GM23338 (cell line): ENCODE data around the gene KRTAP3-2. TPM values are rescaled to one million over a fixed set of nuclear protein-coding genes. Genes with fewer than 3 reads are reported as not detected.

Experiments used
- ATAC-seq: fragments of 200-7000 bp; cut with Tn5 transposase; 3 replicates; pipeline ENCODE4 v1.9.1; 2020
- DNase-seq: peaks from one replicate; pipeline ENCODE4 v3.0.0-alpha.2; 2015; ENCODE audit warnings: low spot score
- H2AFZ ChIP-seq: fragments of 200-600 bp; sonication (generic); 2 replicates; pipeline ENCODE4 v1.8.0; 2016; ENCODE audit warnings: antibody characterized with exemption, mild to moderate bottlenecking, moderate library complexity
- H3F3A ChIP-seq: fragments of 200-600 bp; sonication (generic); replicated peaks from 2 replicates; pipeline ENCODE4 v1.8.0; 2017; ENCODE audit warnings: antibody characterized with exemption, mixed run types, low read depth
- H3K27ac ChIP-seq: fragments of 200-600 bp; sonication (generic); 2 replicates; pipeline ENCODE4 v1.6.1; 2016; ENCODE audit warnings: low read depth
- H3K27me3 ChIP-seq: fragments of 200-600 bp; sonication (generic); 2 replicates; pipeline ENCODE4 v1.8.0; 2016; ENCODE audit warnings: mild to moderate bottlenecking, mixed run types, moderate library complexity; ENCODE audit not compliant: insufficient read depth
- H3K36me3 ChIP-seq: fragments of 200-600 bp; sonication (generic); 2 replicates; pipeline ENCODE4 v1.8.0; 2016; ENCODE audit warnings: mild to moderate bottlenecking; ENCODE audit not compliant: insufficient read depth
- H3K4me1 ChIP-seq: fragments of 200-600 bp; sonication (generic); 2 replicates; pipeline ENCODE4 v1.8.0; 2016; ENCODE audit warnings: mild to moderate bottlenecking, moderate library complexity; ENCODE audit not compliant: insufficient read depth
- H3K4me2 ChIP-seq: fragments of 200-600 bp; sonication (generic); 2 replicates; pipeline ENCODE4 v1.7.1; 2017; ENCODE audit warnings: mixed run types
- H3K4me3 ChIP-seq: fragments of 200-600 bp; sonication (generic); 2 replicates; pipeline ENCODE4 v1.6.1; 2016; ENCODE audit warnings: mixed run types
- H3K79me2 ChIP-seq: fragments of 200-600 bp; sonication (generic); replicated peaks from 2 replicates; pipeline ENCODE4 v1.8.0; 2017; ENCODE audit warnings: mild to moderate bottlenecking; ENCODE audit not compliant: insufficient read depth
- H3K9me2 ChIP-seq: fragments of 200-600 bp; sonication (generic); 2 replicates; pipeline ENCODE4 v1.8.0; 2017; ENCODE audit not compliant: insufficient read depth
- H4K20me1 ChIP-seq: fragments of 200-600 bp; sonication (generic); replicated peaks from 2 replicates; pipeline ENCODE4 v1.8.0; 2017; ENCODE audit warnings: mild to moderate bottlenecking; ENCODE audit not compliant: insufficient read depth
- H3K27ac Mint-ChIP-seq: 2 replicates; pipeline ENCODE4 v1.8.0; 2020; ENCODE audit warnings: inconsistent platforms, mild to moderate bottlenecking, moderate library complexity, mixed read lengths
- H3K27me3 Mint-ChIP-seq: 3 replicates; pipeline ENCODE4 v1.8.0; 2022; ENCODE audit warnings: low read depth, mild to moderate bottlenecking, moderate library complexity, mixed read lengths, inconsistent platforms; ENCODE audit not compliant: insufficient read depth, poor library complexity
- H3K36me3 Mint-ChIP-seq: 3 replicates; pipeline ENCODE4 v1.8.0; 2021; ENCODE audit warnings: low read depth, mild to moderate bottlenecking, inconsistent platforms, moderate library complexity, mixed read lengths
- H3K4me1 Mint-ChIP-seq: 3 replicates; pipeline ENCODE4 v1.8.0; 2020; ENCODE audit warnings: mild to moderate bottlenecking, inconsistent platforms, mixed read lengths
- H3K4me3 Mint-ChIP-seq: 3 replicates; pipeline ENCODE4 v1.8.0; 2021; ENCODE audit warnings: moderate library complexity, mild to moderate bottlenecking, inconsistent platforms, mixed read lengths
- H3K9me3 Mint-ChIP-seq: 3 replicates; pipeline ENCODE4 v1.8.0; 2020; ENCODE audit warnings: moderate library complexity, mild to moderate bottlenecking, inconsistent platforms, mixed read lengths
- CREB1 ChIP-seq: fragments of 250-450 bp; sonication (Bioruptor Pico); IDR thresholded peaks from 2 replicates; pipeline ENCODE4 v1.5.0; 2020; ENCODE audit warnings: low read depth, mild to moderate bottlenecking, moderate library complexity
- CTCF ChIP-seq, 2 experiments: fragments of 200-600 bp in 1 of 2; sonication (generic) in 1 of 2; conservative IDR thresholded peaks; 2 replicates each; pipeline versions ENCODE4 v1.5.1 to v1.6.1; 2016 to 2017; ENCODE audit warnings: antibody characterized with exemption in 2 of 2, low read depth in 2 of 2, mild to moderate bottlenecking in 2 of 2, moderate library complexity in 1 of 2
- EZH2 ChIP-seq: fragments of 200-600 bp; sonication (generic); IDR thresholded peaks from one replicate; pipeline ENCODE4 v1.8.0; 2017; ENCODE audit warnings: antibody characterized with exemption, mild to moderate bottlenecking, low read depth; ENCODE audit not compliant: unreplicated experiment
- EZH2phosphoT487 ChIP-seq: fragments of 200-600 bp; sonication (generic); IDR thresholded peaks from one replicate; pipeline ENCODE4 v1.8.1; 2018; ENCODE audit warnings: antibody characterized with exemption; ENCODE audit not compliant: unreplicated experiment
- NANOG ChIP-seq: IDR thresholded peaks from 2 replicates; pipeline ENCODE4 v1.6.1; 2016; ENCODE audit warnings: antibody characterized with exemption, borderline replicate concordance
- POLR2AphosphoS5 ChIP-seq: IDR thresholded peaks from 2 replicates; pipeline ENCODE4 v1.6.1; 2016; ENCODE audit warnings: antibody characterized with exemption, low read depth
- ZNF331 ChIP-seq: fragments of 250-450 bp; sonication (Bioruptor Pico); IDR thresholded peaks from 2 replicates; pipeline ENCODE4 v1.5.0; 2020; ENCODE audit warnings: low read depth, mild to moderate bottlenecking, moderate library complexity
- ZNF462 ChIP-seq: fragments of 250-450 bp; sonication (Bioruptor Pico); IDR thresholded peaks from 2 replicates; pipeline ENCODE4 v1.5.0; 2020; ENCODE audit warnings: mild to moderate bottlenecking, moderate library complexity
- polyA plus RNA-seq: library from polyadenylated mRNA; unstranded; fragments of >200 nt; fragmentation: Nextera tagmentation; extraction: Ambion mirVana; gene quantifications from 2 replicates; pipeline ENCODE4 v1.2.1, GENCODE V29; 2016
- total RNA-seq: library from RNA; depleted of rRNA; stranded (reverse); fragments of >200 nt; shearing (Covaris generic); gene quantifications from 2 replicates; pipeline ENCODE4 v1.2.3, GENCODE V29; 2014

KRTAP3-2 gene
- total and polyA plus RNA-seq, 2 experiments from 2014 or later = not detected

- DNase-seq = no peak
- no peaks in the 10 kb centered on the region for H3K36me3 Mint-ChIP-seq
- H3K9me3 Mint-ChIP-seq = no peaks in the 10 kb centered on the region
Observed at GRCh38 chr17:40996829-40997228, 2.9 kb downstream of the KRTAP3-2 start.

GRCh38 chr17:40995116-40995515 lies 4.6 kb downstream of the KRTAP3-2 start:
- DNase-seq = no peak
- no peak overlapping the region for H3K4me3 ChIP-seq
- H3K79me2 ChIP-seq = no peaks in the 10 kb centered on the region
- no peaks in the 10 kb centered on the region for H3K4me1 ChIP-seq
- Mint-ChIP-seq H3K9me3 (no peaks in the 10 kb centered on the region), H3K4me1 (peaks cover 4% of the 10 kb centered on the region; the same call in 2 of the 3 replicates), H3K36me3 (no peaks in the 10 kb centered on the region), H3K4me3 (no peak overlapping the region), H3K27ac (no peak overlapping the region), H3K27me3 (no peaks in the 10 kb centered on the region)
- 0 out of 2 replicates have a peak, but pooled peaks cover 4% of the 10 kb centered on the region for H3K9me2 ChIP-seq
- H3K27me3 ChIP-seq = no peaks in the 10 kb centered on the region
- H3K36me3 ChIP-seq = no peaks in the 10 kb centered on the region
- H2AFZ ChIP-seq = no peak overlapping the region
- ATAC-seq = no peak
- no peaks in the 10 kb centered on the region for H4K20me1 ChIP-seq
- no peak overlapping the region for H3K4me2 ChIP-seq
- no peak overlapping the region for H3K27ac ChIP-seq
- H3F3A ChIP-seq = no peaks in the 10 kb centered on the region
- TF ChIP-seq CTCF (conservative IDR thresholded peaks at IDR 0.05; ENCODE audit: low read depth in 2 of 2) = no peak
- no peak for TF ChIP-seq NANOG
- no peak for TF ChIP-seq POLR2AphosphoS5
- TF ChIP-seq CREB1 (CRISPR knock-in tag) = no peak
- TF ChIP-seq ZNF462 (CRISPR knock-in tag) = no peak
- TF ChIP-seq EZH2phosphoT487 = no peak
- TF ChIP-seq EZH2 = no peak

More at GRCh38 chr17:40996829-40997228, 2.9 kb downstream of the KRTAP3-2 start:
- Mint-ChIP-seq H3K4me3 (no peak overlapping the region), H3K4me1 (peaks cover 4% of the 10 kb centered on the region; the same call in 2 of the 3 replicates), H3K27me3 (no peaks in the 10 kb centered on the region), H3K27ac (no peak overlapping the region)
- H3K4me3 ChIP-seq = no peak overlapping the region
- ATAC-seq = no peak
- H3K9me2 ChIP-seq = 0 out of 2 replicates have a peak, but pooled peaks cover 4% of the 10 kb centered on the region
- TF ChIP-seq CTCF (conservative IDR thresholded peaks at IDR 0.05; ENCODE audit: low read depth in 2 of 2) (no peak), ZNF331 (CRISPR knock-in tag) (no peak), POLR2AphosphoS5 (no peak)
- H4K20me1 ChIP-seq = no peaks in the 10 kb centered on the region
- H3K36me3 ChIP-seq = no peaks in the 10 kb centered on the region
- no peak overlapping the region for H3K27ac ChIP-seq
- H3F3A ChIP-seq = no peaks in the 10 kb centered on the region
- H3K4me1 ChIP-seq = no peaks in the 10 kb centered on the region
- H3K4me2 ChIP-seq = no peak overlapping the region
- H3K27me3 ChIP-seq = no peaks in the 10 kb centered on the region
- no peaks in the 10 kb centered on the region for H3K79me2 ChIP-seq
- no peak overlapping the region for H2AFZ ChIP-seq
